ENCODE results near the gene ENPP7.

DNA sequence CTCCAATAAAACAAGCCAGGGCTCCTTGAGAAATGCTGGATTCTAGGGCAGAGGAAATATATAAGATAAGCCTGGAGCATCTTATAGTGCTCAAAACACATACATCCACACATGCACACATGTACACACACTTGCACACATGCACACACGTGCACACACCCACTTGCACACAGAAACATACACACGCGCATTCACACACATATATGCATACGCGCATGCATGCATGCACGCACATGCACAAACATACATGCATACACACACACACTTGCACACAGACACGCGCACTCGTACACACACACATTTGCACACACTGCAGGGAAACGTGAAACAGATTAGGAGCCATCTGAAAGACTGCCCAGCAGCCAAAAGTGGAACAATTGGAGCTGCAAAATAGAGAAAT lies 8.0 kb upstream of the ENPP7 start:
- TF ChIP-seq, protein P1, sequence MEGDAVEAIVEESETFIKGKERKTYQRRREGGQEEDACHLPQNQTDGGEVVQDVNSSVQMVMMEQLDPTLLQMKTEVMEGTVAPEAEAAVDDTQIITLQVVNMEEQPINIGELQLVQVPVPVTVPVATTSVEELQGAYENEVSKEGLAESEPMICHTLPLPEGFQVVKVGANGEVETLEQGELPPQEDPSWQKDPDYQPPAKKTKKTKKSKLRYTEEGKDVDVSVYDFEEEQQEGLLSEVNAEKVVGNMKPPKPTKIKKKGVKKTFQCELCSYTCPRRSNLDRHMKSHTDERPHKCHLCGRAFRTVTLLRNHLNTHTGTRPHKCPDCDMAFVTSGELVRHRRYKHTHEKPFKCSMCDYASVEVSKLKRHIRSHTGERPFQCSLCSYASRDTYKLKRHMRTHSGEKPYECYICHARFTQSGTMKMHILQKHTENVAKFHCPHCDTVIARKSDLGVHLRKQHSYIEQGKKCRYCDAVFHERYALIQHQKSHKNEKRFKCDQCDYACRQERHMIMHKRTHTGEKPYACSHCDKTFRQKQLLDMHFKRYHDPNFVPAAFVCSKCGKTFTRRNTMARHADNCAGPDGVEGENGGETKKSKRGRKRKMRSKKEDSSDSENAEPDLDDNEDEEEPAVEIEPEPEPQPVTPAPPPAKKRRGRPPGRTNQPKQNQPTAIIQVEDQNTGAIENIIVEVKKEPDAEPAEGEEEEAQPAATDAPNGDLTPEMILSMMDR (IDR thresholded peaks at IDR 0.05) = no peak
- no peak for TF ChIP-seq POLR2A (IDR thresholded peaks at IDR 0.05; ENCODE audit: low read depth)
